HTERT RPE-1 (cell line): ENCODE measurements around the gene FFAR4.
"Not testable (repeated sequence)": the region's sequence is repeated elsewhere in the genome, so short reads cannot be mapped to it uniquely, and the experiment has no call there.

Source experiments
- in situ Hi-C: fragments of 300-500 bp; cut with MboI; formaldehyde crosslinking; loops from 4 replicates; pipeline ENCODE4 v1.14.3; 2020; ENCODE audit warnings: low sequenced_read_pairs

Gene FFAR4

DNA sequence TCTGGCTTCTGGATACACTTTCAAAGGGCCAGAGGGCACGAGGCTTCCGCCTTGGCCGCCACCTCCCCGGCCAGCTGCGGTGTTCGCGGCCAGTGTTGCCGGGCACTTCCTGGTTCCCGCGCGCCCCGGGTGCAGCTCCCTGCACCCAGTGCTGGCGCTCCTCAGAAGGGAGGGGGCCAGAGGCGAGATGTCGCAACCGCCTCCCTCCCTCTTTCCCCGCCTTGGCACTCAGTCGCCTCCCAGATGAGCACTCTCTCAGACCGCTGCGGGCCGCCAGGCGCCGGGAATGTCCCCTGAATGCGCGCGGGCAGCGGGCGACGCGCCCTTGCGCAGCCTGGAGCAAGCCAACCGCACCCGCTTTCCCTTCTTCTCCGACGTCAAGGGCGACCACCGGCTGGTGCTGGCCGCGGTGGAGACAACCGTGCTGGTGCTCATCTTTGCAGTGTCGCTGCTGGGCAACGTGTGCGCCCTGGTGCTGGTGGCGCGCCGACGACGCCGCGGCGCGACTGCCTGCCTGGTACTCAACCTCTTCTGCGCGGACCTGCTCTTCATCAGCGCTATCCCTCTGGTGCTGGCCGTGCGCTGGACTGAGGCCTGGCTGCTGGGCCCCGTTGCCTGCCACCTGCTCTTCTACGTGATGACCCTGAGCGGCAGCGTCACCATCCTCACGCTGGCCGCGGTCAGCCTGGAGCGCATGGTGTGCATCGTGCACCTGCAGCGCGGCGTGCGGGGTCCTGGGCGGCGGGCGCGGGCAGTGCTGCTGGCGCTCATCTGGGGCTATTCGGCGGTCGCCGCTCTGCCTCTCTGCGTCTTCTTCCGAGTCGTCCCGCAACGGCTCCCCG is at the start of gene FFAR4:
FFAR4 (plus strand) TSS at position 231 of the 842 bp plus-strand sequence; CDS start at position 287, 56 bp downstream.
- in situ Hi-C loops = no loop called here

DNA sequence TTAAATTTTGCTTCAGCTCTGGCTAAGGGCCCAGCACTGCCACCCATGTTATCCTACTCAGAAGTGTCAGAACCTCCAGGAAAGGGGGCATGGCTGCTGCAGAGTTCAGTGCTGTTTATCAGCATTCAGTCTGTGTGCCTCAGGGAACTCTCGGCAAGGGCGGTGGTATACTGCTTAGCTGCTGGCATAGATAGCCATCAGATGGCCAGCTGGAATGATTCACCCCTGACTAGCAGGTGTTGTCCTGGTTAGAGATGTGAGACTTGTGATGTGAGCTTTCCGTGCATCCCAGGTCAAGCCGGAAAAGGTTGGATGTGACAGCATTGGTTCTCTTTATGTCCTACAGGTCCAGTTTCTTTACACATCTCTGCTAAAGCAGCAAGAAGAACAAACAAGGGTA is 47.9 kb upstream of the FFAR4 start:
- in situ Hi-C loops = no loop called here

DNA sequence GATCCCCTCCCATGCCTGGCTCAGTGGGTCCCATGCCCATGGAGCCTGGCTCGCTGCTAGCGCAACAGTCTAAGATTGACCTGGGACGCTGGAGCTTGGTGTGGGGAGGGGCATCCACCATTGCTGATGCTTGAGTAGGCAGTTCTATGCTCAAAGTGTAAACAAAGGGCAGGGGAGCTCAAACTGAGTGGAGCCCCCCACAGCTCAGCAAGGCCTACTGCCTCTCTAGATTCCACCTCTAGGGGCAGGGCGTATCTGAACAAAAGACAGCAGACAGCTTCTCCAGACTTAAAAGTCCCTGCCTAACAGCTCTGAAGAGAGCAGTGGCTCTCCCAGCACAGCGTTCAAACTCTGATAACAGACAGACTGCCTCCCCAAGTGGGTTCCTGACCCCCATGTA is 31.2 kb upstream of the FFAR4 start:
- in situ Hi-C loops = no loop called here

DNA sequence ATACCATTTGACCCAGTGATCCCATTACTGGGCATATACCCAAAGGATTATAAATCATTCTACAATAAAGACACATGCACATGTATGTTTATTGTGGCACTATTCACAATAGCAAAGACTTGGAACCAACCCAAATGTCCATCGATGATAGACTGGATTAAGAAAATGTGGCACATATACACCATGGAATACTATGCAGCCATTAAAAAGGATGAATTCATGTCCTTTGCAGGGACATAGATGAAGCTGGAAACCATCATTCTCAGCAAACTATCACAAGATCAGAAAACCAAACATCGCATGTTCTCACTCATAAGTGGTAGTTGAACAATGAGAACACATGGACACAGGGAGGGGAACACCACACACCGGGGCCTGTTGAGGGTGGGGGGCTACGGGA is 25.6 kb upstream of the FFAR4 start:
- in situ Hi-C loops = not testable (repeated sequence)

DNA sequence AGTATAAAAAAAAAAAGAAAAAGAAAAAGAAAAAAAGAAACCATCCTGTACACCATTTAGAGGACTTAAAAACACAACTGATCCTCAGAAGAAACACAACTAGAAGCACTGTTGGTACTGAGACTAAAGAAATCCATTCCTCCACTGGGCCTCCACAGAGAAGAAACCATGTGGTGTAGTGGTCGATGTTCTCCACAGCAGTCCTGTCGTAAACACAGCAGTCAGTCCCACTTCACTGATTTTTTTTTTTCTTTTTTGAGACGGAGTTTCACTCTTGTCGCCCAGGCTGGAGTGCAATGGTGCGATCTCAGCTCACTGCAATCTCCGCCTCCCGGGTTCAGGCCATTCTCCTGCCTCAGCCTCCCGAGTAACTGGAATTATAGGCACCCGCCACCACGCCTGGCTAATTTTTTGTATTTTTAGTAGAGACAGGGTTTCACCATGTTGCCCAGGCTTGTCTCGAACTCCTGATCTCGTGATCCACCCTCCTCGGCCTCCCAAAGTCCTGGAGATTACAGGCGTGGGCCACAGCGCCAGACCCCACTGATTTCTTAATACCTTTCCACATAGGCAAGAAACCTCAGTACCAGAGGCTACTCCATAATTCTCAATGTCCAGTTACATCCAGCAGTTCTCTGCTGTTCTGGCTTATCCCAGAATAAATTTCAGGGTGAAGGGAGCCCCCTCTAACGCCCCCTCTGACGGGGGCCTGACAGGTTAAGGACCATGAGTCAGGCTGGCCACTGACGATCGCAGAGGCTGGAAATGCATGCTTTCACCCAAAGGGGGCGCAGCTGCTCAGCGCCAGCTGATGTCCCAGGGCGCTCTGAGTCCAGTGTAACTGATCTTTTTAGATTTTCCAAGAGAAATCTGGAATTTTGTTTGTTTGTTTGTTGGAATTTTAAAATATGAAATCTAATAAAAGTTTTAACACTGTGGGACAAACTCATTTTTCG is 24.8 kb upstream of the FFAR4 start:
- in situ Hi-C loops = no loop called here

DNA sequence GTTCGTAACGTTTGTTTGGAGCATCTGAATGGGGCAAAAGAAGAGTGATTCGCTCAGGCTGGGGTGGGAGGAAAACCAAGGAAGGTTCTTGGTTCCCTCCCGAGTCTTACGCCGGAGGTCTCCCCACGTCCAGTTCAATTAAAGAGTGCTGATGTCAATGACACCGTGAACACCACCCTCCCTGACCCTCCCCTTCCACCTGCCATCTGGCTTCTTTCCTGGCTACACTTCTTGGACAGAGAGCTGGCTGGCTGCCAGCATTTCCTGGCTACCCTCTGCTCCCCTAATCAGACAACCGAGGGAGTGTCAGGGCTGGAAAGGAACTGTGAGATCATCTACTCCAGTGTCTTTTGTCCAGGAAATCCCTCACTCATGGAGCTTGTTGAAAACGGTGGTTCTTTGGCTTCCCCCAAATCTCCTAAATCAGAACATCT is 24.1 kb upstream of the FFAR4 start:
- in situ Hi-C loops = no loop called here

DNA sequence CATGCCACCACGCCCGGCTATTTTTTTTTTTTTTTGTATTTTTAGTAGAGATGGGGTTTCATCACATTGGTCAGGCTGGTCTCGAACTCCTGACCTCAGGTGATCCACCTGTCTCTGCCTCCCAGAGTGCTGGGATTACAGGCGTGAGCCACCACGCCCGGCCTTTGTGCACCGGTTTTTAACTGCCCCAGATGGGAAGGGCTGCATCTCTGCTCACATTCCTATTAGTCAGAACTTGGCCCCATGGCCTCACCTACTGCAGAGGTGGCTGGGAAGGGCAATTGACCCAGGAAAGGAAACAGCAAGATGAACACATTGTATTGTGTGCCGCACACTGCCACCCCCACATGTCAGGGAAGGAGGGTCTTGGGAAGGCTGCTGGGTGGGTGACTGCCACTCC is 19.5 kb upstream of the FFAR4 start:
- in situ Hi-C loops = not testable (repeated sequence)

DNA sequence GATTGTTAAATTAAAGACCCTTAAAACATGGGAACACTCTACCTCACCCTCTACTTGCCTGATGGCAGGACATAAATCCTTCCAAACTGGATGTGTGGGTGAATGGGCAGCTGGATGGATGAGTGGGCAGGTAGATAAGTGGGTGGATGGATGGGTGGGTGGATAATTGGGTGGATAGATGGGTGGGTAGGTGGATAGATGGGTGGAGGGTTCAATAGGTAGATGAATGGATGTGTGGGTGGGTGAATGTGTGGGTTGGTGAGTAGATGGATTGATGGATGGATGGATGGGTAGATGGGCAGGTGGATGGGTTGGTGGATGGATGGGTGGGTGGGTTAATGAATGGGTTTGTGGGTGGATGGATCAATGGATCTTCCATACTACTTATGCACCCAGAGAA is 18.9 kb upstream of the FFAR4 start:
- in situ Hi-C loops = no loop called here

DNA sequence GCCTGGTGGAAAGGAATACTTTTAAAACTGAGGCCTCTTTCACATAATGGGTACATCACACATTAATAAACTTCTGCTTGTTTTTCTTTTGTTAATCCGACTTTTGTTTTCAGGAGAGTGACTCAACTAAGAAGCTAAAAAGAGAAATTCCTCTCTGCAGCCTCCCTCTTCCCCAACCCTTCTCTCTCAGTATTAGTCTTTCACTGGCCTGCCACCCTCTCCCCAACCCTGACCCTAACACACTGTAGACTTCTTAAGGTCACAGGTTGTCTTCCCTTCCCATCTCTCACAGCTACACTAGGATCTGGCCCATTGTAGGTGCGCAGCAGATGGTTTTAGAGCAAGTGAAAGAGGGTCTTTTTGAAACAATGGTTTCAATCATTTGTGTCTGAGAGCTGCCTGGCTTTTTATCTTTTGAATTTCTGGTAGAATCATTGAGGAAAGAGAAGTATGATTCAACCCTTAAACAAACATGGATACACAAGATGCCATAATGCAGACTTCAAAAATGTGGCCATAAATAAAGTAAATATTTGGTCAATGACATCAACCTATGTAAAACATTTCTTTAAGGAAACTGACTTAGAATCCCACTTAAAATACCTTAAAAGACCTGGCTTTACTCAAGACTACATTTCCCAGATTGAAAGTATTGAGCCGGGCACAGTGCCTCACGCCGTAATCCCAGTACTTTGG is 17.9 kb upstream of the FFAR4 start:
- in situ Hi-C loops = no loop called here

DNA sequence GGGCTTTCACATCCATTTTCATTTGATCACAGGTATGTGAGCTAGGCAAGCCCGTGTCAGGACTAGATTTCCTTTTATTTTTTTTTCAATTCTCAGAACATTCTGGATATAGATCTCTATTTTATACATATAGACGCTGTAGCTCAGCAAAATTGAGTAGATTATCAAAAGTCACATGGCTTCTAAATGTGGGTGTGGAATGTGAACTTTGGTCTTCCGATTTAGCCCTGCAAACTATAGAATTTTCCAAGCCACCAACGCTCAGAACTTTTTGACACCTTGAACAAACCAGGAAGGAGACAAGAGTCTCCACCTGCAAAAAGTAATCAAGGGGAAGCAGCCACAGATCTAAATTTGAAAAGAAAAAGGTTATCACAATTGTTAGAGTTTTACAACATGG is 15.9 kb upstream of the FFAR4 start:
- in situ Hi-C loops = no loop called here

DNA sequence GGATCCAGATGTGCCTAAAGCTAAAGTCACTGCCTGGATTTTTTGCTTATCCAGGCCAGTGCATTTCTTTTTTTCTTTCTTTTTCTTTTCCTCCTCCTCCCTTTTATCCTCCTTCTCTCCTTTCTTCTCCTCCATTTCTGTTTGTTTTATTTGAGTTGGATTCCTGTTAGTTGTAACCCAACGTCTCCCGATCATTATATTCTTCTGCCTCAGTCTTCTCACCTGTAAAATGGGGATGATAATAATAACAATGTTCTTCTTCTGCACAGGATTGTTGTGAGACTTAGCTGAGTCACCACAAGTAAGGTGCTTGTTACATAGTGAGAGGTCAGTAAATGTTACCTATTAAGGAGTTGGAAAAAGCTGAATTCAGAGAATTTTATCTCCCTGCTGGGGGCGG is 13.7 kb upstream of the FFAR4 start:
- in situ Hi-C loops = no loop called here

DNA sequence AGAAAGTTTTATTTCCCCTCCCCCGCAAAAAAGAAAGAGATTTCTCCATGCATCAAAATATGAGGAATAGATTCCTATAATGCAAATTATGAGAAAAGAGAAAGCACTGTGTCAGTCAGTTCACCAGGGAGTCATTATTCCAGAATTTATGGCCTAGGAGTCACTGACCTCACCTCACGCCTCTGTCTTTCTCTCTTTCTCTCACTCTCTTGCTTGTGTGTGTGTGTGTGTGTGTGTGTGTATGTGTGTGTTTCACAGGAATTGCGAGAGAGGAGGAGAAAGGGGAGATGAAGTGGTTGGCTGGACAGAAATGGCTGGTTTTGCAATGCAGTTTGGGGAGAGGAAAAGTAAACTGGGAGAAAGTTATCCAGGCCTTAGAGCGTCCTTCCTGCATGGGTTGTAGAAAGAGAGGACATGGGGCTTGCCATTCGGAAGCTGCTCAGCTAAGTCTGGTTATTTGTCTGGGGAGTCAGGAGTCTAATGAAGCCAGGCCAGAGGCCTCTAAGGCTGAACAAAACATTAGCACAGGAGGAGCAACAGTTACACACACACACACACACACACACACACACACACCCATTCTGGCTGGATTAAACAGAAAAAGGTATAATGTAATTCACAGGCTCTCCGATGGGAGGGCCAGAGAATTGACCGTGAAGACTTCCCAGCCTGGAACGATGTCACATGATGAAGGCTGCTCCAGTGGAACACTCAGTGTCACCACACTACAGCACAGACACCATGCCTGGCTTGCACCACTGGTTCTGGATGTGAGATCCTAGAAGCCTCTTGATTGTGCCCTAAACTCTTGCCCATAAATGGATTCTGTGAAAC is 12.8 kb upstream of the FFAR4 start:
- in situ Hi-C loops = no loop called here

DNA sequence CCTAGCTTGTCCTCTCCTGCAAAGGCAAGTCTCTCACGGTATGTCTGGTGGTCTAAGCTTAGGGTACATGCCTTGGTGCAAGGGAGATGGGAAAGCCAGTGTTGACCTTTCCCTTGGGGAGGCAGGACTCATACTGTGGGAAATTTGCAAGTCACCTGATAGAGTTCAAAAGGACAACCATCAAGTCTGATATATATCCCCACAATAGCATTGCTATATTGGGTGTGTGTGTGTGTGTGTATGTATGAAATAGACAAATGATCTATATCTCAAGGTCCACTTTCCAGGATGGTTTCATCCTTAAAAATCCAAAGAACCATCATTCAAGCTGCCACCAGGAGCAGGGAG is 12.2 kb upstream of the FFAR4 start:
- in situ Hi-C loops = no loop called here

DNA sequence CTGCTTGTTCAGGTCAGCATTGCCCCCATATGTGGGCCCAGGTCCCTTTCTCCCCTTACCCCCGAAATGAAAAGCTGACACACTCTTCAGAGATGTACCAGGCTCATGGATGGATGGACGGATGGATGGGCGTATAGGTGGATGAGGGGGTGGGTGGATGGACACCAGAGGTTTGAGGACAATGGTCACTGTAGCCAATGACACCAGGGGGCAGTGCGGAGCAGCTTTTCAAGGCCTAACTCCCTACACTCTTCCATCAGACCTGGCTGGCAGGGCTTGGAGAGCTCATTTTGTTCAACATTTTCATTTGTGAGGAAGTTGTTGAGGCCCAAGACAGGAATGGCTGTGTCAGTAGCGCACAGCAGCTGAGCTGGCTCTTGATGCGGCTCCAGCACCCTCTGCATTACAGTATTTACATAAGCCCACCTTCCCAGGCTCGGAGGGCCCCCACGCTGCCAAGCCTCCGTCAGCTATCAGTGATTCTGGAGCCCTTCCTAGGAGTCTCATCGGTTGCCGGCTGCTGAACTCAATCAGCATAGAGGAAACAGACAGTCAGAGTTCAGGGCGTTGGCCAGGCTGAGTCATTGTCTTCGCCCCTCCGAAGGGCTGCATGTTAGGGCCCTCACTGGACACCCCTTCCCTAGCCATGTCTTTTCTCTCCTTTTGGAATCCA is 11.6 kb upstream of the FFAR4 start:
- in situ Hi-C loops = no loop called here

DNA sequence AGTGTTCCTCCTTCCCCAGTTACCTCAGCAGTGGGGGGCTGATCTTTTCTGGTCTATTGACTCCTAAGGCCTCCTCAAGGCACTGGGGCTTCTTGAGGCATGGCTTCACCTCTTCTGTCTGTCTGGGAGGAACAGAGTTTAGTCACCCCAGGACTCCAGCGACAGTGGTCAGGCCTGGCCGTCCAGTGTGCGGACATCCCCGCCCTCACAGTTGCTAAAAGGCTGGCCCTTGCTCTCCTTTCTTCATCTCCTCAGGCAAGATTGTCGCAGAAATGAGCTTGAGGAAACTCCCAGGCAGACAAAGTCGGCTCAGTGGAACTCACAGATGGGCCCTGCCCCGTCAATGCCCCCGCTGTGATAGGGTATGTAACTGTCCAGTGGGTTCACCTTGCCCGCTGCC is 7.0 kb upstream of the FFAR4 start:
- in situ Hi-C loops = no loop called here

DNA sequence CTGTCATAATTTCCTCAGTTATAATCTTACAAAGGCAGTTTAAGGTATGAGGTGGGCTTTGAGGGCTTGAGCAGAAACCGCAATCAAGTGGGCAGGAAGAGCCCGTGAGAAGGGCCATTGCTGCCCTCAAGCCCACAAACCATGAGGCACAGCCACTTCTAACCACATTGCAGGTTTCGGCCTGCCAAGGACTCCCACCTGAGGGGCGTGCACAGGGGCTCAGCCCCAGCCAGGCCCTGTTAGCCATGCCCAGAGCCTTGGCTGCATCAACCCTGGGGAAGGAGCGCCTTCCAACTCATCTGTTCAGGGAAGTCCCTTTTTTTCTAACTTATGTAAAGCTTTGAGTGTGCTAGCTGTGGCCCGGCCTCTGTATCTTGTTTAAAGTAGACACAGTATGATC is 5.9 kb upstream of the FFAR4 start:
- in situ Hi-C loops = no loop called here

DNA sequence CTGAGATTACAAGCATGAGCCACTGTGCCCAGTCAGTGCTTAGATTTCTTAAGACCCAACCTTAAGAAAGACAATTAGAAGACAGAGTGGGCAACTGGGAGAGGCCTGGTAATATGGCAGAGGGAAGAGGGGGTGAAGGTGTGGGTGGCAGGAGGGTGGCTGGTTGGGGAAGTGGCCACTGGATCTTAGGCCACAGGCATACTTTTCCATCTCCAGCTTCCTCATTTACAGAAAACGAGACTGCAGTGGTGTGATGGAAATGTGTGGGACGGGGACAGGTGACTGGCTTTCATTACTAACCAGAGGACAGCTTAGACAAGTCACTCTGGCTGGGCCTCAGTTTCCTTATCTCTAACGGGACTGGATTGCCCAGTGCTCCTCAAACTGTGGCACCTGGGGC is 1.0 kb upstream of the FFAR4 start:
- in situ Hi-C loops = no loop called here

DNA sequence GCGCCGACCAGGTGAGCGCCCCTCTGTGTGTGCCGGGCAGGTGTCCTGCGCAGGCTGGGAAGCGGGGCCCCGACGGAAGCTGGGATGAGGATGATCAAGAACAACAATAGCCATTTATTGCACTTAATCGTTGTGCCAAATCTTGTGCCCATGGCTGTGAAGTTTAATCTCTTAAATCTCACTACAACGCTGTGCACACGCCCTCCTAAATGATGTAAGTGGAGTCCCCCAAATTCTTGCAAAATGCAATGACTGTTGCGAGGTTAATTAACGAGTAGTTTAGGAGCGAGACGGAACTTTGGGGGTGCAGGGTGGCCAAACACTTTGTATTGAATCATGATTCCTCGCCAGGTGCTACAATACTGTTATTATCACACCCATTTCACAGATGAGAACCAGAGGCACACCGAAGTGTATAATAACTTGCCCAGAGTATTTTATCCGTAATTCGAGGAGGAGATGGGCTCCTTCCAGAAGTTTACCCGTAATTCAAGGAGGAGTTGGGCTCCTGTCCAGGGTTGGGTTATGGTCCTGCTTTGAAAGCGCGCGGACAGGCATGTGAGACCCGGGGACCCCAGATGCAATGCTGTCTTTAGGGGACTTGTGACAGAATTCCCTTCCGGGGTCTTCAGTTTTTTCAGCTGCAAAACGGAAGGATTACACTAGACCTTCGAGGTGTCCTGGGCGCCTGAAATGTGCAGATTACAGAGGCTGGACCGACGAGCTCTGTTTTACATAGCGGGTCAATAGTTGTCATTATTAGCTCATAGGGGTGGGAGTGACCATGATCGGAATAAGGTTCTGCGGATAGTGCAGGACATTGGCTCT is 1.0 kb downstream of the FFAR4 start:
- in situ Hi-C loops = no loop called here

DNA sequence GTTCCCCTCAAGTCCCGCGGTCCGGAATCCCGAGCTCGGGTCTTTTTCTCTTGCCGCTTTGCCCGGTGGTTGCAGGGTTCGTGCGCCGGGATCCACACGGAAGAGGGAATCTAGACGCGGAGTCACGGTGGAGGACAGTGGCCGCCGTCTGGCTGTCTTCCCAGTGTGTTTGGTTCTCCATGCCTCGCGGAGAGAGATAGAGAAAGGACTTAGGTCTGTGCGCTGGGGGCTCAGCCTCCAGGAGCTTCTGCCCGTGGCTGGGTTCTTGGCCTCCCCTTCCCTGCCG is 1.6 kb downstream of the FFAR4 start:
- in situ Hi-C loops = no loop called here
